Neural cell (in vitro differentiated cells): ENCODE results near the gene SYMPK. TPM values are rescaled to one million over a fixed set of nuclear protein-coding genes. Genes with fewer than 3 reads are reported as not detected.

Experiments used
- SMC3 ChIP-seq: fragments of 450-650 bp; conservative IDR thresholded peaks from 2 replicates; pipeline ENCODE4 v1.6.1; 2014; ENCODE audit warnings: antibody characterized with exemption, mild to moderate bottlenecking, moderate library complexity; ENCODE audit not compliant: poor library complexity
- TAF1 ChIP-seq: IDR thresholded peaks from 2 replicates; pipeline ENCODE4 v1.6.1; 2012; ENCODE audit warnings: low read depth
- polyA plus RNA-seq: library from polyadenylated mRNA; depleted of rRNA; stranded (reverse); fragments of >200 nt; gene quantifications from 2 replicates; pipeline ENCODE4 v1.2.3, GENCODE V29; 2014
- TF ChIP-seq, protein P1 (sequence below): fragments of 450-650 bp; IDR thresholded peaks from 2 replicates; pipeline ENCODE4 v1.5.1; 2014; ENCODE audit warnings: antibody characterized with exemption, mild to moderate bottlenecking, moderate library complexity; ENCODE audit not compliant: poor library complexity, severe bottlenecking

Gene SYMPK
- polyA plus RNA-seq, 1 donor from 2014 or later, result 22.2 TPM

DNA sequence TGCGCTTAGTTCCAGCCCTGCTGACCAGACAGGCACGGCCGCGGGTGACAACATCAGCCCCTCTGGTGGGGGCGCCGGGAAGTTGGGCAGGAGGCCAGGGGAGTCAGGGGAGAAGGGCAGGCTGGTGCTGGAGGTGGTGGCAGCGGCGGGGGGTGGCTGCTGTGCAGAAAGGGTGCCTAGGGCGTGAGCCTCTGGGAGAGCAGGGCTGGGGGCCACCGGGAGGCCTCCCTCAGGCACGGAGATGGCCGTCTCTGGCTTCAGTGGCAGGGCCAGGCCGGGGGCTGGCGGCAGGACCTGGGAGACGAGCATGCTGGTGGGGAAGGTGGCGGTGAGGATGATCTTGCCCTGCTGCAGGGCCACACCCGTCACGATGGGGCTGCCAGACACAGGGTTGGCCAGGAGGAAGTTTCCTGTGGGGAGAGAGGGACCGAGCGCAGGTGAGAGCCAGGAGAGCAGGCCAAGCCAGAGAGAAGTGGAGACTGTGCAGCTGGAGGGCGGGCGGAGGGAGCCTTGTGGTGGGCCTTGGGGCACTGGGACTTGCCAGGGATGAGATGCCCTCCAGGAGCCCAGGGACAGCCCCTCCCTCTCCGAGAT, 97.1 kb downstream of the SYMPK start (continued):
- TF ChIP-seq, protein P1, sequence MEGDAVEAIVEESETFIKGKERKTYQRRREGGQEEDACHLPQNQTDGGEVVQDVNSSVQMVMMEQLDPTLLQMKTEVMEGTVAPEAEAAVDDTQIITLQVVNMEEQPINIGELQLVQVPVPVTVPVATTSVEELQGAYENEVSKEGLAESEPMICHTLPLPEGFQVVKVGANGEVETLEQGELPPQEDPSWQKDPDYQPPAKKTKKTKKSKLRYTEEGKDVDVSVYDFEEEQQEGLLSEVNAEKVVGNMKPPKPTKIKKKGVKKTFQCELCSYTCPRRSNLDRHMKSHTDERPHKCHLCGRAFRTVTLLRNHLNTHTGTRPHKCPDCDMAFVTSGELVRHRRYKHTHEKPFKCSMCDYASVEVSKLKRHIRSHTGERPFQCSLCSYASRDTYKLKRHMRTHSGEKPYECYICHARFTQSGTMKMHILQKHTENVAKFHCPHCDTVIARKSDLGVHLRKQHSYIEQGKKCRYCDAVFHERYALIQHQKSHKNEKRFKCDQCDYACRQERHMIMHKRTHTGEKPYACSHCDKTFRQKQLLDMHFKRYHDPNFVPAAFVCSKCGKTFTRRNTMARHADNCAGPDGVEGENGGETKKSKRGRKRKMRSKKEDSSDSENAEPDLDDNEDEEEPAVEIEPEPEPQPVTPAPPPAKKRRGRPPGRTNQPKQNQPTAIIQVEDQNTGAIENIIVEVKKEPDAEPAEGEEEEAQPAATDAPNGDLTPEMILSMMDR, result no peak
- TF ChIP-seq SMC3, result no peak
- no peak for TF ChIP-seq TAF1

Other genes starting within 250 kb of the SYMPK start
- gene EML2, start 223.8 kb downstream of the SYMPK start, polyA plus RNA-seq, result 18.9 and 19.2 TPM in 2 replicates
- 6.4 and 13.1 TPM in 2 replicates for gene GIPR, start 194.9 kb downstream of the SYMPK start, polyA plus RNA-seq
- 333 and 372 TPM in 2 replicates for gene SNRPD2, start 171.2 kb downstream of the SYMPK start, polyA plus RNA-seq
- gene QPCTL, start 170.5 kb downstream of the SYMPK start, polyA plus RNA-seq, result 6.8 and 8.4 TPM in 2 replicates
- gene FBXO46, start 132.3 kb downstream of the SYMPK start, polyA plus RNA-seq, result 12.5 and 13.2 TPM in 2 replicates
- gene MEIOSIN, start 129.7 kb downstream of the SYMPK start, polyA plus RNA-seq, result not detected in 2 replicates
- gene SIX5, start 93.9 kb downstream of the SYMPK start, polyA plus RNA-seq, result 0.50 TPM in 1 of 2 replicates, not detected in the other
- gene DMPK, start 80.7 kb downstream of the SYMPK start, polyA plus RNA-seq, result 34.3 and 50.1 TPM in 2 replicates
- 20.4 and 28.5 TPM in 2 replicates for gene DMWD, start 70.3 kb downstream of the SYMPK start, polyA plus RNA-seq
- not detected in 2 replicates for gene RSPH6A, start 47.8 kb downstream of the SYMPK start, polyA plus RNA-seq
- gene FOXA3, start 1.2 kb upstream of the SYMPK start, polyA plus RNA-seq, result not detected in 2 replicates
- gene IRF2BP1, start 23.0 kb upstream of the SYMPK start, polyA plus RNA-seq, result 26.9 and 27.6 TPM in 2 replicates
- 0.90 and 2.3 TPM in 2 replicates for gene MYPOP, start 39.5 kb upstream of the SYMPK start, polyA plus RNA-seq
- gene NANOS2, start 51.6 kb upstream of the SYMPK start, polyA plus RNA-seq, result 0.18 and 0.64 TPM in 2 replicates
- 7.6 and 9.3 TPM in 2 replicates for gene NOVA2, start 110.7 kb upstream of the SYMPK start, polyA plus RNA-seq
- gene CCDC61, start 132.3 kb upstream of the SYMPK start, polyA plus RNA-seq, result 0.82 and 1.4 TPM in 2 replicates
- not detected in 2 replicates for gene PGLYRP1, start 159.9 kb upstream of the SYMPK start, polyA plus RNA-seq
- 4.4 and 5.2 TPM in 2 replicates for gene IGFL4, start 177.9 kb upstream of the SYMPK start, polyA plus RNA-seq